DMS 273 (cell line): ENCODE measurements around the gene KRTAP4-7.
A peak's percentile ranks its signal among the peaks of the same experiment; 100 is the strongest.
"Not testable (repeated sequence)": the region's sequence is repeated elsewhere in the genome, so short reads cannot be mapped to it uniquely, and the experiment has no call there.

Source experiments
- DNase-seq: peaks from one replicate; lab custom pipeline; 2025; ENCODE audit not compliant: unreplicated experiment; lab: John Stamatoyannopoulos, UW

KRTAP4-7 gene

GRCh38 chr17:41065016-41065689 is 18.8 kb upstream of the KRTAP4-7 start:
- DNase-seq: not testable (repeated sequence)

DNA sequence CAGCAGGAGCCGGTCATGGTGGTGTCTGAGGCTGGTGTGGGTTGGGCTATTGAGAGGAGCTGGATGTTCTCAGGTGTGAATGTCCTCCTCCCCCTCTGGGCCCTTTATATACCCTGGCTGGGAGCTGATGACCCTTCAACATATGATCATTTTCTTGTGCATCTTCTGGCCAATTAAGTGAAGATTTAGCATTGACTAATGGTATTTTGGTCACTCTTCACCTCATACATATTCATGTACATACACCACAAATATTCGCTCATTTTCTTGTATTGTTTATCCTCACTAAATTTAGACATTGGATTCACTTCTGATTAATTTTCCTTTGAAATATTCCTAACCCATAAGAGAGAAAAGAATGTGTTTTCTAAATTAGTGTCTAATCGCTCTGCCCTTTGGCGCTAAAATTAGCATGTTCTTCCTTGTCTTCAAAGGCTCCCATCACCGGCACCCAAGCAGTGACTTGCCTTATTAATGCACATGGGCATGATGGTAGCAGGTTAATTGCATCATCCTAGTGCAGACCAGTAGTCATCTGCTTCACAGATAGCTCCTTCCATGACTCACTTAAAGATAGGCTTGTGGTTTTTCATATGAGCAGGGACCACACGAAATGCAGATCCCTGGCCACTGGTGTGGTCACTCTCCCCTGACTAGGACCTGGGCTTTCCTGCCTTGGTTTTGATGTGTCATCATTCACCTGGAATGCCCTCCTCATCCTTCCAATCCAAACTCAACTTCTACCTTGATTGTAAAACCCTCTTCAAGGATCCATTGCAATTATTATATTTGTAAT is 17.9 kb upstream of the KRTAP4-7 start, which contains the start of gene KRTAP2-4:
TSS of gene KRTAP2-4 (minus strand) at position 51 of the 796 bp plus-strand sequence. CDS start at position 17, 34 bp downstream.
- no peak for DNase-seq

DNA sequence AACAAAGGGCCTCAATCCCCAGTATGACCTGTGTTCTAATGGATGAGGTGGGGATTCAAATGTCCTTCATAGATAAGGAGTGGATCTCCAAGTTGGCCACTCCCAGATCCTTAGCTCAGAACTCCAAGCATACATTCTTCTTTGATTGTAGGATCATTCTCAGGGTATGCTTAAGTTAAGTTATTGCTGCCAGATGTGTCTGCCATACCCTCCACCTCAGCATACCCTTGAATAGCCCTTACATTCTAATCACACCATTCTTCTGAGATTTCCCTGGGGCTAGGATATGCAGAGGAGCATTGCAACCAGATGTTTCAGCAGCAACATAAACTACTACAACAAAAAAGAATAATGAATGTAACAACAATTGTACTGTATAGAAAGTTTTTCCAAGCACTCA is 16.7 kb upstream of the KRTAP4-7 start:
- no peak for DNase-seq

- DNase-seq: no peak
These were observed 14.9 kb upstream of the KRTAP4-7 start for GRCh38 chr17:41069031-41069430.

- peak; percentile 70 for DNase-seq
These were observed 12.2 kb upstream of the KRTAP4-7 start for GRCh38 chr17:41071606-41072360.

- no peak for DNase-seq
These were observed 10.3 kb upstream of the KRTAP4-7 start for GRCh38 chr17:41073676-41074075.

DNA sequence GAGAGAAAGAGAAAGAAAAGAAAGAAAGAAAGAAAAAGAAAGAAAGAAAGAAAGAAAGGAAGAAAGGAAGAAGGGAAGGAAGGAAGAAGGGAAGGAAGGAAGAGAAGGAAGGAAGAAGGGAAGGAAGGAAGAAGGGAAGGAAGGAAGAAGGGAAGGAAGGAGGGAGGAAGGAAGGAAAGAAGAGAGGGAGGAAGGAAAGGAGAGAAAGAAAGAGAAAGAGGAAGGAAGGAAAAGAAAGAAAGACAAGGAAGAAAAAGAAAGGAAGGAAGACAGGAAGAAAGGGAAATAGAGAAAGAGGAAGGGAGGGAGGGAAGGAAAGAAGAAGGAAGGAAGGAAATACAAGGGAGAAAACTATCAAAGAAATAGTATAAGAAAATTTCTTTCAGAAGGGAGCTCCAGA is 7.2 kb upstream of the KRTAP4-7 start:
- DNase-seq: no peak

DNA sequence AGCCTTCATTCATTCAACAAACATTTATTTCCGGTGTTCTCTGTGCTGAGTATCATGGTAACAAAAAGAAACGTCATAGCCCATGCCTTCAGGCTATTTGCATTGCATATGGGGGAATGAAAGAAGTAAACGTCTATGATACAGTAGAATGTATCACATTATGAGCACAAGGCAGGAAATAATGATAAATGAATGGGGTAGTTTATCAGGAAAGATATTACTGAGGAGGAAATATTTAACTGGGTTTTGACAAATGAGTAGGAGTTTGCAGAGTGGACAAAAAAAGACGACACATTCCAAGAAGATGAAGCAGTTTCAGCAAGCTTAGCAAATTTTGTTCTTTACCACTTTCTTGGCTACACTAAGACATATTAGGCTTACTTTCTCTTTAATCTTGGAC is 1.3 kb upstream of the KRTAP4-7 start:
- no peak for DNase-seq

DNA sequence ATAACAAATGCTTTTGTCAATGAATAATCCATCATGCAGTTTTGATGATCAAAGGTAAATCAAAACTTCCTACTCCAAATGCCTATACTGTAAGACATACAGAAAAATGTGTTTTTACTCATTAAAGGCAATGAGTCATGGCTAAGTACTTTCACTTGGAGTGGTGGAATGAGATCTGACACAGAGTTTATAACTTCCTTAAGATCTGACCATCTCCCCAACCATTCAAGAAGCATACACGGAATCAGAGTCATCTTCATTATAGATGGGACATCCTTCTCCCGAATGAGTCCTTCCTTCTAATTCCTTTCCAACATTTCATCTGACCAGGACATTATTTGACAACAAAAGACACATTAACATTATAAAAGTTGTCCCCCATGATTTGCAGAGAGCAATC is 523 bp upstream of the KRTAP4-7 start:
- DNase-seq: not testable (repeated sequence)

DNA sequence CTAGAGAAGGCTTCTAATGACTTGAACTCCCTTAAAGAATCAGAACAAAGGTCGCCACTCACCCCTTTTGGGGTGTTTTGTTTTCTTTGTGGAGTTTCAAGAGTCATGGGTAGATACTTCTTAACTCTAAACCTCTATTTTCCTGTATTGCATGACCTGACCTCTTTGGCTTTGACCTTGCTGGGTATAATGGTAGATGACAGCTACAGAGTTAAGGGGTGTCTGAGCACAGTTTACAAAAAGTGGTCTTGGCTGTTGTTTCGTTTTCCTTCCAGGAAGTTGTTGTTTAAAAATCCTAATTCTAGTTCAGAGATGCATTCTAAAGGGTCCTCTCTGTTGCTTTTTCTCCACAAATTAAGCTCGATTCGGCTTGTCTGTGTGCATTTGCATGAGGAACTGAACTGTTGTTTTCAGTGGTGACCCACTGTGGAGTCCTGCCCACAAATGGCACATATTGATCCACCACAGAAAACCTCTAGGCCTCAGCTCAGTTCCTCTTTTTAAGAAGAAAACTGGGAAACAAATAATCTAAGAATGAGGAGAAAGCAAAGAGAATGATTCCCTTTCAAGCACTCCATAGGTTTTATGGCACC is 4.9 kb downstream of the KRTAP4-7 start:
- not testable (repeated sequence) for DNase-seq

DNA sequence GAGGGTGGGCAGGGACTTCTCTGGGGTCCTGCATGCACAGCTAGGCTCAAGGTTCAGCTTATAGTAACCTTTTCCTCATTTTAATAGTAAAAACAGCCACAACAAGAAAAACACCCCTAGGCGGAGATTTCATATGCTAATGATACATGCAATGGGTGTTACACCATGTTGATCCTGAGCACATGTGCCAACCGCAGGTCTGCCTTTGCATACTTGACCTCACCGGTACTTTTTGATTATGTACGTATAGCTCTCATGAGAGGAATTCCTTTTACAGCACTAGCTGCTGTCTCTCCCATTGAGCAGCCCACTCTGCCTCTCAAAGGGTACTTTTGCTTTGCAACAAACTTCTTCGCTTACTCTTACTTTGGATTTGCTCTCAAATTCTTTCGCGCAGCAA is 12.1 kb downstream of the KRTAP4-7 start:
- DNase-seq: no peak

DNA sequence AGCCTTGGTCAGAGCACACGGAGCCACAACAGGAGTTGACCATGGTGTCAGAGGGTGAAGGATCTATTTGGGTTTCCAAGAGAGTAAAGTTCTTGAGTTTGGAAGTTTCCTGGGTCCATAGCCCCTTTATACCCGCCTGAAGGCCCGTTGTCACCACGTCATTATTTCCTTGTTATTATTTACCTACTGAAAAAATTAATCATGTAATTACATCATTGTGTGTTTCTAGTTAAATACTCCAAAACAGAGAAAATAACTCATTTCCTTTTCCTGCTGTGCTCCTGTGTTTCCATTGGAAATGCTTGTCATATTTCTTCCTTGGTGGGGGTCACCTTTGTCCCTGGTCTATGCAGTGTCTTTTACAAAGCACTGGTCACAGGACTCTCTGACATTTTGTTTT is 14.1 kb downstream of the KRTAP4-7 start, which contains the start of gene KRTAP4-8:
TSS of gene KRTAP4-8 (minus strand) at position 101 of the 400 bp plus-strand sequence. CDS start at position 43, 58 bp downstream.
- no peak for DNase-seq

- no peak for DNase-seq
These were observed 14.5 kb downstream of the KRTAP4-7 start for GRCh38 chr17:41098481-41098880.

DNA sequence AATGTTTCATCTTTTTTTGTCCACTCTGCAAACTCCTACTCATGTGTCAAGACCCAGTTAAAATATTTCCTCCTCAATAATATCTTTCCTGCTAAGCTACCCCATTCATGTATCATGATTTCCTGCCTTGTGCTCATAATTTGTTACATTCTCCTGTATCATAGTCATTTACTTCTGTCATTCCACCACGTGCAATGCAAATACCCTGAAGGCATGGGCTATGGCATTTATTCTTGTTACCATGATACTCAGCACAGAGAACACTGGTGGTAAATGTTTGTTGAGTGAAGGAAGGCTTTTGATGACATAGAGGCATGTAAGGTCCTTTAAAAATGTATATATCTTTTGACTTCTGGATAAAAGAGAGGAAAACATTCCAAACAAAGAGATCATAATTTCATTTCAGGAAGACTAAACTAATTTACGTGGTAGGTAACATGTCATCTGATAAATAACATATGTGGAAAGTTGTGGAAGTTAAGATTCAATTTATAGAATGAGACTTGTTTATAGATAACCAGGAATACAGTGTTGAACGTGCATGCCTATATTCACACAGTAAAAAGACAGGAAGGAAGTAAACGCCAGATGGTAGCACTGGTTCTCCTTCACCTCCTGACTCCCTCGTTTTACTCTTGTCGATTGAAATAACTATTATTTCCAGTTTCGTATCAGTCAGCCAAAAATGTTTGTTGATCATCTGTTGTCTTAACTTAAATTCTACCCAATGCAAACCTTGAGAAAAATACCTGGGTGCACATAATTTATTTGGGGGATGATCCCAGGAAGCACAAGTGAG is 15.9 kb downstream of the KRTAP4-7 start:
- not testable (repeated sequence) for DNase-seq

DNA sequence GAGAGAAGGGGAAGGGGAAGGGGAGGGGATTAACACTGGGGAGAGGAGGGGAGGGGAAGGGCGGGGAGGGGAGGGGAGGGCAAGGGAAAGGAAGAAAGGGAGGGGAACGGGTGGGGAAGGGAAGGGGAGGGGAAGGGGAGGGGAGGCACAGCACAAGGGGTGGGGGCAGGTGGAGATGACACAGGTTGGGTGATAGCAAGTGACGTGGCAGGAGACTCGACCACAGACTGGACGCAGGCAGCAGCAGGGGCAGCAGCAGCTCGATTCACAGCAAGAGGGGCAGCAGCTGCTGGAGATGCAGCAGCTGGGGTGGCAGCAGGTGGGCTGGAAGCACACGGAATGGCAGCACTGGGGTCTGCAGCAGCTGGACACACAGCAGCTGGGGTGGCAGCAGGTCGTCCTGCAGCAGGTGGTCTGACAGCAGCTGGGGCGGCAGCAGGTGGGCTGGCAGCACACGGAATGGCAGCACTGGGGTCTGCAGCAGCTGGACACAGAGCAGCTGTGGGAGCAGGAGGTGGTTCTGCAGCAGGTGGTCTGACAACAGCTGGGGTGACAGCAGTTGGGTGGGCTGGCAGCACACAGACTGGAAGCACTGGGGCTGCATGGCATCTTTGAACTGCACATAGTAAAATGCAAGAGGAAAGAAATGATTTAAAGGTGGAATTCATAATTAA is 17.8 kb downstream of the KRTAP4-7 start, which contains the start of gene KRTAP4-16:
TSS of gene KRTAP4-16 (minus strand) at position 624 of the 674 bp plus-strand sequence. CDS start at position 624, 0 bp downstream.
- DNase-seq: no peak

- no peak for DNase-seq
These were observed 19.9 kb downstream of the KRTAP4-7 start for GRCh38 chr17:41103896-41104295.

- not testable (repeated sequence) for DNase-seq
These were observed 20.6 kb downstream of the KRTAP4-7 start for GRCh38 chr17:41104386-41105038.

DNA sequence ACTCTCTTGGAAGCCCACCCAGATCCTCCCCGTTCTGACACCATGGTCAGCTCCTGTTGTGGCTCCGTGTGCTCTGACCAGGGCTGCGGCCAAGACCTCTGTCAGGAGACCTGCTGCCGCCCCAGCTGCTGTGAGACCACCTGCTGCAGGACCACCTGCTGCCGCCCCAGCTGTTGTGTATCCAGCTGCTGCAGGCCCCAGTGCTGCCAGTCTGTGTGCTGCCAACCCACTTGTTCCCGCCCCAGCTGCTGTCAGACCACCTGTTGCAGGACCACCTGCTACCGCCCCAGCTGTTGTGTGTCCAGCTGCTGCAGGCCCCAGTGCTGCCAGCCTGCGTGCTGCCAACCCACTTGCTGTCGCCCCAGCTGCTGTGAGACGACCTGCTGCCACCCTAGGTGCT is 21.4 kb downstream of the KRTAP4-7 start, which contains the start of gene KRTAP4-9:
TSS of gene KRTAP4-9 (plus strand) at position 43 of the 400 bp plus-strand sequence. CDS start at position 43, 0 bp downstream.
- not testable (repeated sequence) for DNase-seq

GRCh38 chr17:41107941-41108450 is 24.0 kb downstream of the KRTAP4-7 start:
- no peak for DNase-seq
